Left lung (tissue), 10 donors: ENCODE measurements around the gene VPS35L. TPM values are rescaled to one million over a fixed set of nuclear protein-coding genes. Genes with fewer than 3 reads are reported as not detected.
A peak's percentile ranks its signal among the peaks of the same experiment; 100 is the strongest.

Source experiments
- ATAC-seq: fragments of 200-7000 bp; cut with Tn5 transposase; one replicate; pipeline ENCODE4 v1.9.1; 2020; ENCODE audit warnings: moderate library complexity
- DNase-seq, 4 donors: peaks; one replicate each; pipeline ENCODE4 v3.0.0-alpha.2; 2013 to 2020
- H3K27ac ChIP-seq, 2 donors: fragments of 200-600 bp; sonication (generic) in 1 of 2; one replicate each; pipeline versions ENCODE4 v1.5.0 to v1.8.0; 2020 to 2021
- H3K27me3 ChIP-seq, 2 donors: fragments of 200-600 bp; sonication (generic) in 1 of 2; one replicate each; pipeline versions ENCODE4 v1.5.0 to v1.8.0; 2020 to 2021
- H3K36me3 ChIP-seq, 2 donors: fragments of 200-600 bp; sonication (generic) in 1 of 2; one replicate each; pipeline versions ENCODE4 v1.5.0 to v1.8.0; 2020 to 2021
- H3K4me1 ChIP-seq, 2 donors: fragments of 200-600 bp; one replicate each; pipeline ENCODE4 v1.8.0; 2021
- H3K4me3 ChIP-seq, 2 donors: fragments of 200-600 bp; sonication (generic) in 1 of 2; one replicate each; pipeline versions ENCODE4 v1.5.0 to v1.8.0; 2020 to 2021; ENCODE audit warnings: mild to moderate bottlenecking in 1 of 2
- H3K9me3 ChIP-seq, 2 donors: fragments of 200-600 bp; sonication (generic) in 1 of 2; one replicate each; pipeline versions ENCODE4 v1.5.0 to v1.8.0; 2020 to 2021
- intact Hi-C, 2 donors: fragments of 100-400 bp; cut with DNase I; formaldehyde crosslinking; loops; one replicate each; pipeline versions ENCODE4 v1.11.2 to v1.14.2; 2022
- polyA plus RNA-seq, 6 donors: library from polyadenylated mRNA; unstranded; fragments of 120-200 nt; gene quantifications; one replicate each; pipeline ENCODE4 v1.2.1, GENCODE V29; 2013; ENCODE audit not compliant: insufficient read length in 6 of 6
- total RNA-seq, 2 donors: library from RNA; stranded (reverse); fragmentation: NEBNext Ultra II Directional; extraction: Animal tissue kit (Norgen Biotek cat#: 25700); gene quantifications; one replicate each; pipeline ENCODE4 v1.2.1, GENCODE V29; 2021
- TF ChIP-seq, protein P1 (sequence below), 2 donors: fragments of 200-600 bp; sonication (generic) in 1 of 2; IDR thresholded peaks; one replicate each; pipeline versions ENCODE4 v1.5.0 to v1.8.0; 2021; ENCODE audit warnings: antibody characterized with exemption in 2 of 2
- donor health status: DM: no; HTN: yes; CAD: no.
- donor health status: DM: no; HTN: no; CAD: no.

Gene VPS35L
- total and polyA plus RNA-seq, 8 donors, result 54.8 to 70.2 (median 57.7) TPM

DNA sequence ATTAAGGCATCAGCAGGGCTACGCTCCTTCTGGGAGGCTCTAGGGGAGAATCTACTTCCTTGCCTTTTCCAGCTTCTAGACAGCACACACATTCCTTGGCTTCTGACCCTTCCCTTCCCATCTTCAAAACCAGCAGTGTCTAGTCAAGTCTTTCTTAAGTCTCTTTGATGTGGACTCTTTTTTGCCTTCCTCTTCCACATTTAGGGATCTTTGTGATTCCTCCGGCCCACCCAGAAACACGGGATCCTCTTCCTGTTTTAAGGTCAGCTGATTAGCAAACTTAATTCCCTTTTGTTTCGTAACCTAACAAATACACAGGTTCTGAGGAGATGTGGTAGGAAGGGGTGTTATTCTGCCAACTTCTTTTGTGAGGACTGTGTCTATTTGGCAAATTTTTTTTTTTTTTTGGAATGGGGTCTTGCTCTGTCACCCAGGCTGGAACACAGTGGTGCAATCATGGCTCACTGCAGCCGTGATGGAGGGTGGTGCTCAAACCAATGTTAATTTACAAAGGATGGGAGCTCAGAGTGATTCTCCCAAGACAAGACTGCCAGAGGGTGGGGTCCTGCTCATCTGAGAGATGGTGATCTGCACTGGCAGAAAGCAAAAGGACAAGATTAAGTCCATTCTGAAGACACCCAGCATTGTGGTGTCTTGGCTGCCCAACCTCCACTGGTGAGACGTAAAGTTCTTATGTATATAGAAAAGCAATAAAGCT, 147.8 kb downstream of the VPS35L start:
- H3K36me3 ChIP-seq, result peaks cover 0 to 86% of the 10 kb centered on the region in 2 donors
- TF ChIP-seq, protein P1, sequence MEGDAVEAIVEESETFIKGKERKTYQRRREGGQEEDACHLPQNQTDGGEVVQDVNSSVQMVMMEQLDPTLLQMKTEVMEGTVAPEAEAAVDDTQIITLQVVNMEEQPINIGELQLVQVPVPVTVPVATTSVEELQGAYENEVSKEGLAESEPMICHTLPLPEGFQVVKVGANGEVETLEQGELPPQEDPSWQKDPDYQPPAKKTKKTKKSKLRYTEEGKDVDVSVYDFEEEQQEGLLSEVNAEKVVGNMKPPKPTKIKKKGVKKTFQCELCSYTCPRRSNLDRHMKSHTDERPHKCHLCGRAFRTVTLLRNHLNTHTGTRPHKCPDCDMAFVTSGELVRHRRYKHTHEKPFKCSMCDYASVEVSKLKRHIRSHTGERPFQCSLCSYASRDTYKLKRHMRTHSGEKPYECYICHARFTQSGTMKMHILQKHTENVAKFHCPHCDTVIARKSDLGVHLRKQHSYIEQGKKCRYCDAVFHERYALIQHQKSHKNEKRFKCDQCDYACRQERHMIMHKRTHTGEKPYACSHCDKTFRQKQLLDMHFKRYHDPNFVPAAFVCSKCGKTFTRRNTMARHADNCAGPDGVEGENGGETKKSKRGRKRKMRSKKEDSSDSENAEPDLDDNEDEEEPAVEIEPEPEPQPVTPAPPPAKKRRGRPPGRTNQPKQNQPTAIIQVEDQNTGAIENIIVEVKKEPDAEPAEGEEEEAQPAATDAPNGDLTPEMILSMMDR (IDR thresholded peaks at IDR 0.05), result no peak
- intact Hi-C loops, result no loop called here
- H3K4me1 ChIP-seq, result peaks cover 10 to 39% of the 10 kb centered on the region in 2 donors
- no peak for ATAC-seq
- no peaks in the 10 kb centered on the region for H3K9me3 ChIP-seq
- DNase-seq, result no peak
- H3K27ac ChIP-seq, result peak overlapping the region; percentile 68 to 81
- no peak overlapping the region for H3K4me3 ChIP-seq
- no peaks in the 10 kb centered on the region for H3K27me3 ChIP-seq

DNA sequence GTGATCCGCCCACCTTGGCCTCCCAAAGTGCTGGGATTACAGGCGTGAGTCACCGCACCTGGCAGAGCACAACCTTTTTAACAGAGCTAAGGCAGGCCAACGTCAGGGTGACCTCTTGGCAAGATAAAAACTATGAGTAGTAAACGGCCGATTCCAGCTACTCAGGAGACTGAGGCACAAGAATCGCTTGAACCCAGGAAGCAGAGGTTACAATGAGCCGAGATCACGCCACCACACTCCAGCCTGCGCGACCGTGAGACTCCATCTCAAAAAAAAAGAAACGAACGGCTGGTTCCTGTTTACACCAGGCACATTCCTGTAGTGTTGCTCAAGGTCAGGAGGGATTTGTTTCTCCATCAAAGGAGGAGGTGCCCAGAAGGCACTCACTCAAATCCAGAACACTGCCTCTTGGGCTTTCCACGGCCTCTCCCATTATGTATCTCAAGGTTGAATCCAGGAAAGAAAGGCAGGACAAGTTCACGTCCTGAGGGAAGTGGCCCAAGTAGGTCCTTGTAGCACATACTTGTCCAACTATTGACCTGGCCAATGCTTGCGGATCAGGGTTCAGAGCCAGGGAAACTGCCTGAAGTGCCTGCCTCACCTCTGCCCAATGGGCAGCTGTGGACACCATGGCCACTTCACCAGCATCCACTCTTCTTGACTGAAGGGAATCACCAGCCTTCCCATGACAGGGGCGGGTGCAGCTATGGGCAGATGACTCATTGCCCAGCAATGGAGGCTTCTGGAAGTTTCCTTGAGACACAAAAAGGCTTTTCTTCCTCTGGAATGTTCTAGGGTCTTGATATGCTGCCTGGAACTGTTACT, 149.0 kb downstream of the VPS35L start:
- Histone ChIP-seq H3K4me3 (no peak overlapping the region), H3K36me3 (peaks cover 0 to 85% of the 10 kb centered on the region in 2 donors), H3K27ac (peak overlapping the region; percentile 68 to 81), H3K9me3 (no peaks in the 10 kb centered on the region), H3K4me1 (peaks cover 10 to 37% of the 10 kb centered on the region in 2 donors), H3K27me3 (no peaks in the 10 kb centered on the region)
- peak; percentile 79 for ATAC-seq
- DNase-seq, result peak in 1 of 4 donors; percentile 61
- intact Hi-C loops, result no loop called here
- TF ChIP-seq, protein P1 (IDR thresholded peaks at IDR 0.05), result no peak

DNA sequence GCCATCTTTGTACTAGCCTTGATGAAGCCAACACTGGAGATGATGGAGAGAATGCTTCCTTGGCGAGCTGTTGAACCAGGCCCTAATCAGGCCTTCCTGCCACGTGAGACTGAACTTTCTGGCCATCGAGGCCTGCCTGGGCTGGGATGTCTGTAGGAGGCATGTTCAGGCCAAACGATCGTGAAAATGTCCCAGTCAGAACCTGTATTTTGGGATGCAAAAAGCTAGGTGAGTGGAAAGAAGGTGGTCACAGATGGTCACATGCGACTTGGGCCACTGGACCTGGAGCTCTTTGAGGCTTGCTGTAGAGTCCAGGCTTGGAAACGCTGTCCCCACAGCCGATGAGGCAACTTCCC, 149.6 kb downstream of the VPS35L start:
- intact Hi-C loops, result no loop called here
- Histone ChIP-seq H3K27me3 (no peaks in the 10 kb centered on the region), H3K4me3 (no peak overlapping the region), H3K36me3 (peaks cover 0 to 87% of the 10 kb centered on the region in 2 donors), H3K4me1 (peaks cover 7 to 31% of the 10 kb centered on the region in 2 donors), H3K27ac (peak overlapping the region; percentile 68 to 81), H3K9me3 (no peaks in the 10 kb centered on the region)
- DNase-seq, result no peak
- ATAC-seq, result no peak
- TF ChIP-seq, protein P1 (IDR thresholded peaks at IDR 0.05), result no peak

DNA sequence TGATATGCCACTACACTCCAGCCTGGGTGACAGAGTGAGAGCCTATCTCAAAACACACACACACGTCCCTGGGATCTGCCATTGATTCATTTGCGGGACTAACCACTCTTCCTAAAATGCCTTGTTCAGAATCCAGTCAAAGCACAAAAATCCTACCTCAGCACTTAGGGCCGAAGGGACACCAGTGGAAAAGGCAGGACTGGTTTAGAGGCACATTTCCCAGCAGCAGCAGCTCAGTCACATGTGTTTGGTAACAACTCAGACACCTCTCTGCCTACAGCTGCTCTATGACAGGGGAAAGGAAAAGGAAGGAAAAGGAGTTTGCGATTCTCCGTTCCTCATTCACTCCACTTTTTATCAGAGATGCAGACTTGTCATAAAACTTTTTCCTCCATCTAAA, 150.3 kb downstream of the VPS35L start:
- Histone ChIP-seq H3K36me3 (peaks cover 0 to 86% of the 10 kb centered on the region in 2 donors), H3K4me3 (no peak overlapping the region), H3K9me3 (no peaks in the 10 kb centered on the region), H3K27ac (peak overlapping the region in 1 of 2 donors; percentile 68), H3K27me3 (no peaks in the 10 kb centered on the region), H3K4me1 (peaks cover under 1 to 27% of the 10 kb centered on the region in 2 donors)
- no peak for DNase-seq
- no peak for ATAC-seq
- TF ChIP-seq, protein P1 (IDR thresholded peaks at IDR 0.05), result no peak
- intact Hi-C loops, result no loop called here

GRCh38 chr16:19706846-19707245, 151.3 kb downstream of the VPS35L start:
- ATAC-seq, result no peak
- Histone ChIP-seq H3K9me3 (no peaks in the 10 kb centered on the region), H3K27me3 (no peaks in the 10 kb centered on the region), H3K4me3 (no peak overlapping the region), H3K36me3 (peaks cover 0 to 75% of the 10 kb centered on the region in 2 donors), H3K27ac (no peak overlapping the region), H3K4me1 (peaks cover 0 to 27% of the 10 kb centered on the region in 2 donors)
- TF ChIP-seq, protein P1 (IDR thresholded peaks at IDR 0.05), result no peak
- intact Hi-C loops, result no loop called here
- no peak for DNase-seq
